ENCODE results near the gene RNF14.
"Not testable (repeated sequence)": the region's sequence is repeated elsewhere in the genome, so short reads cannot be mapped to it uniquely, and the experiment has no call there.

The RNF14 gene

GRCh38 chr5:142016556-142016955, 47.7 kb downstream of the RNF14 start:
- DNase-seq, result no peak

GRCh38 chr5:142017832-142018427, 49.0 kb downstream of the RNF14 start:
- DNase-seq, result no peak

GRCh38 chr5:142020122-142020659, 51.3 kb downstream of the RNF14 start:
- DNase-seq, result no peak

- no peak for DNase-seq
Measured at GRCh38 chr5:142023836-142024235, 54.9 kb downstream of the RNF14 start.

- DNase-seq, result peak; percentile 59
Measured at GRCh38 chr5:142024771-142025304, 55.9 kb downstream of the RNF14 start.

GRCh38 chr5:142025637-142026036, 56.7 kb downstream of the RNF14 start:
- no peak for DNase-seq

- no peak for DNase-seq
Measured at GRCh38 chr5:142032150-142032549, 63.2 kb downstream of the RNF14 start.

GRCh38 chr5:142032747-142033631, 64.1 kb downstream of the RNF14 start:
- DNase-seq, result no peak

- DNase-seq, result not testable (repeated sequence)
Measured at GRCh38 chr5:142033632-142034567, 65.0 kb downstream of the RNF14 start.

GRCh38 chr5:142034994-142035393, 66.1 kb downstream of the RNF14 start:
- no peak for DNase-seq

- no peak for DNase-seq
Measured at GRCh38 chr5:142036918-142037317, 68.0 kb downstream of the RNF14 start.

GRCh38 chr5:142037599-142037998, 68.7 kb downstream of the RNF14 start:
- not testable (repeated sequence) for DNase-seq

- no peak for DNase-seq
Measured at GRCh38 chr5:142038735-142039134, 69.8 kb downstream of the RNF14 start.

Data from T1000 (cell line).